ENCODE results near the gene CCDC175. TPM values are rescaled to one million over a fixed set of nuclear protein-coding genes. Genes with fewer than 3 reads are reported as not detected.

CCDC175 gene
- total and polyA plus RNA-seq, 10 of the 15 experiments (the other 5 are each of a cell fraction or from before 2014, with no cell fraction given) = not detected

DNA sequence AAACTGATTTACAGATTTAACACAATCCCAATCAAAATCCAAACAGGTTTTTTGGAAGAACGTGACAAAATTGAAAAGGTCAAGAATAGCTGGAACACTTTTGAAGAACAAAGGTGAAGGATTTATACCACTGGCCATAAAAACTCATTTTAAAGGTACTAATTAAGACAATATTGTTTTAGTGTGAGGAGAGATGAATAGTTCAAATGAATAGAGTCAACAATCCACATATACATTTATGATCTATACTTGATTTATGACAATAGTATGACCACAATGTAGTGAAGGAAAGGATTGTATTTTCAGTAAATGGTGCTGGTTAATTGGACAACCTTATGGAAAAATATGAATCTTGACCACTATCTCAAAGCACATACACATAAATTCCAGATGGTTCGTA lies 29.3 kb downstream of the CCDC175 start:
- CTCF ChIA-PET = interaction anchor here (0.6 kb wide), 1 partner anchor 672 kb away, joined by 3 read pairs; no protein-coding TSS in a partner anchor
- Histone ChIP-seq H4K20me1 (ENCODE audit: control insufficient read depth, insufficient read depth) (no peaks in the 10 kb centered on the region), H3K9me3 (replicated peaks; ENCODE audit: control insufficient read depth, insufficient read depth, low read length) (no peaks in the 10 kb centered on the region), H3K4me1 (ENCODE audit: control insufficient read depth, insufficient read depth, low read length) (no peaks in the 10 kb centered on the region), H3K36me3 (ENCODE audit: control insufficient read depth in 2 of 2, insufficient read depth in 2 of 2, low read length in 1 of 2) (no peaks in the 10 kb centered on the region), H2AFZ (ENCODE audit: control insufficient read depth, low read depth, low read length) (no peak overlapping the region), H3K79me2 (ENCODE audit: control insufficient read depth, insufficient read depth, low read length) (no peaks in the 10 kb centered on the region), H3K27me3 (replicated peaks in 1 of 2; ENCODE audit: control insufficient read depth in 2 of 2, insufficient read depth in 2 of 2, low read length in 1 of 2) (no peaks in the 10 kb centered on the region), H3K9ac (ENCODE audit: control insufficient read depth, insufficient read depth, low read length) (no peak overlapping the region), H3K4me2 (ENCODE audit: control insufficient read depth, insufficient read depth) (no peak overlapping the region), H3K27ac (ENCODE audit: control insufficient read depth, insufficient read depth) (no peak overlapping the region), H3K4me3 (no peak overlapping the region)
- POLR2A ChIA-PET = no interaction called here
- intact Hi-C loops (cut with micrococcal nuclease; ENCODE audit: unreplicated experiment) (no loop called here), in situ Hi-C loops (cut with MboI) (no loop called here)
- ATAC-seq = no peak
- FAIRE-seq = no peak
- WGBS (ENCODE audit: insufficient coverage, insufficient replicate concordance, low lambda C conversion rate, missing lambda C conversion rate) = 30% methylated on average over 2 of the region's 2 CpGs
- SMC1A ChIA-PET (ENCODE audit: uncharacterized antibody, unreplicated experiment) = no interaction called here
- no peak for TF ChIP-seq NFXL1 (IDR thresholded peaks at IDR 0.05; ENCODE audit: borderline replicate concordance)
- TF ChIP-seq ZNF274 (IDR thresholded peaks at IDR 0.05; ENCODE audit: insufficient read depth, insufficient read length) = no peak
- no peak for TF ChIP-seq BHLHE40 (IDR thresholded peaks at IDR 0.05; ENCODE audit: borderline replicate concordance in 1 of 2, low read depth in 2 of 2, low read length in 1 of 2)
- no peak for TF ChIP-seq NFIC (IDR thresholded peaks at IDR 0.05; ENCODE audit: low read depth, low read length)
- no TSS peak for BruUV-seq (replicated peaks)
- no peak for DNase-seq (ENCODE audit: low read depth, low spot score)
- RAD21 ChIA-PET (ENCODE audit: unreplicated experiment) = no interaction called here

DNA sequence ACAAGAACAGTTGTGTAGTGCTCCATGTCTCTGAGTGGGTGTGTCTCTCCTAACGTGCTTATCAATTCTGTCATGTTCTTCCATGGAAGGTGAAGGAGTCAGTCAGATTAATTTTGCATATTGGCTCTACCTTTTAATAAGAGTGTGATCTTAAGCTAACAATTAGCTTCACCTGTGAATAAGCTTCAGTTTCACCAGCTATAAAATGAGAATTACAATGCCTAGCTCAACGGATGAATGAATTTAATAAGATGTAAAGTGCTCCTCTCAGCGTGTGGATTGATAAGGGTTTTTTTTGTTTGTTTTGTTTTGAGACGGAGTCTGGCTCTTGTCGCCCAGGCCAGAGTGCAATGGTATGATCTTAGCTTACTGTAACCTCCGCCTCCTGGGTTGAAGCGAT lies 32.7 kb downstream of the CCDC175 start:
- in situ Hi-C loops (cut with MboI) = no loop called here
- no peak for ATAC-seq

More for the DNA sequence above, 32.7 kb downstream of the CCDC175 start:
- WGBS (ENCODE audit: insufficient coverage, insufficient replicate concordance, low lambda C conversion rate, missing lambda C conversion rate) = 32% methylated on average over 7 of the region's 7 CpGs
- Histone ChIP-seq H3K4me1 (ENCODE audit: control insufficient read depth, insufficient read depth, low read length) (no peaks in the 10 kb centered on the region), H4K20me1 (ENCODE audit: control insufficient read depth, insufficient read depth) (no peaks in the 10 kb centered on the region), H3K27ac (ENCODE audit: control insufficient read depth, insufficient read depth) (no peak overlapping the region), H2AFZ (ENCODE audit: control insufficient read depth, low read depth, low read length) (no peak overlapping the region), H3K9ac (ENCODE audit: control insufficient read depth, insufficient read depth, low read length) (no peak overlapping the region), H3K27me3 (replicated peaks in 1 of 2; ENCODE audit: control insufficient read depth in 2 of 2, insufficient read depth in 2 of 2, low read length in 1 of 2) (no peaks in the 10 kb centered on the region), H3K4me3 (no peak overlapping the region), H3K9me3 (replicated peaks; ENCODE audit: control insufficient read depth, insufficient read depth, low read length) (no peaks in the 10 kb centered on the region), H3K36me3 (ENCODE audit: control insufficient read depth in 2 of 2, insufficient read depth in 2 of 2, low read length in 1 of 2) (no peaks in the 10 kb centered on the region), H3K4me2 (ENCODE audit: control insufficient read depth, insufficient read depth) (no peak overlapping the region), H3K79me2 (ENCODE audit: control insufficient read depth, insufficient read depth, low read length) (no peaks in the 10 kb centered on the region)
- SMC1A ChIA-PET (ENCODE audit: uncharacterized antibody, unreplicated experiment) = interaction anchor here (1.1 to 1.2 kb wide), 2 partner anchors 10 to 34 kb away, joined by 3 to 4 read pairs; no protein-coding TSS in a partner anchor
- RAD21 ChIA-PET (ENCODE audit: unreplicated experiment) = interaction anchor here (0.7 to 1.4 kb wide), 3 partner anchors 26 to 284 kb away, joined by 3 read pairs; partner anchors contain the start of gene CCDC175
- CTCF ChIA-PET = interaction anchor here (0.7 to 1.8 kb wide), 5 partner anchors 15 to 53 kb away, joined by 3 to 9 read pairs (median 4); no protein-coding TSS in a partner anchor
- FAIRE-seq (no peak), DNase-seq (ENCODE audit: low read depth, low spot score) (no peak)
- POLR2A ChIA-PET = no interaction called here
- intact Hi-C loops (cut with micrococcal nuclease; ENCODE audit: unreplicated experiment) = no loop called here
- no TSS peak for BruUV-seq (replicated peaks)
- TF ChIP-seq, protein P1, sequence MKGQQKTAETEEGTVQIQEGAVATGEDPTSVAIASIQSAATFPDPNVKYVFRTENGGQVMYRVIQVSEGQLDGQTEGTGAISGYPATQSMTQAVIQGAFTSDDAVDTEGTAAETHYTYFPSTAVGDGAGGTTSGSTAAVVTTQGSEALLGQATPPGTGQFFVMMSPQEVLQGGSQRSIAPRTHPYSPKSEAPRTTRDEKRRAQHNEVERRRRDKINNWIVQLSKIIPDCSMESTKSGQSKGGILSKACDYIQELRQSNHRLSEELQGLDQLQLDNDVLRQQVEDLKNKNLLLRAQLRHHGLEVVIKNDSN (IDR thresholded peaks at IDR 0.05; ENCODE audit: borderline replicate concordance, extremely low read length, insufficient read depth, low read depth, low read length) = no peak
- TF ChIP-seq POLR2A (IDR thresholded peaks at IDR 0.05; ENCODE audit: low read depth, low read length) = no peak
- no peak for TF ChIP-seq NFYB (IDR thresholded peaks at IDR 0.05; ENCODE audit: insufficient read depth, low read depth, low read length)

Data from GM12878 (cell line).